Brain microvascular endothelial cell (primary cell): ENCODE measurements around the gene BMPR1A.
"Not testable (repeated sequence)": the region's sequence is repeated elsewhere in the genome, so short reads cannot be mapped to it uniquely, and the experiment has no call there.

Experiments
- DNase-seq: peaks from one replicate; pipeline ENCODE4 v3.0.0-alpha.2; 2020
- H3K27ac ChIP-seq: fragments of 250-450 bp; sonication (Bioruptor Pico); 2 replicates; pipeline ENCODE4 v1.5.1; 2020; ENCODE audit warnings: mild to moderate bottlenecking, moderate library complexity
- H3K27me3 ChIP-seq: fragments of 250-450 bp; sonication (Bioruptor Pico); replicated peaks from 2 replicates; pipeline ENCODE4 v1.5.1; 2020; ENCODE audit warnings: mild to moderate bottlenecking
- H3K36me3 ChIP-seq: fragments of 250-450 bp; sonication (Bioruptor Pico); replicated peaks from 2 replicates; pipeline ENCODE4 v1.5.1; 2020; ENCODE audit warnings: mild to moderate bottlenecking
- H3K4me3 ChIP-seq: 2 replicates; pipeline ENCODE4 v1.5.1; 2011; ENCODE audit warnings: low read depth, mild to moderate bottlenecking, control low read depth, low read length, moderate library complexity
- in situ Hi-C: cut with HindIII; loops from 2 replicates; pipeline ENCODE4 v1.10.0; 2017; ENCODE audit warnings: low sequenced_read_pairs, low pct_ligation_motif_present
- TF ChIP-seq, protein P1 (sequence below): IDR thresholded peaks from 2 replicates; pipeline ENCODE4 v1.5.1; 2011; ENCODE audit warnings: low read depth, mild to moderate bottlenecking, moderate library complexity, low read length, control low read depth, inconsistent platforms; ENCODE audit errors: missing control alignments

BMPR1A gene

DNA sequence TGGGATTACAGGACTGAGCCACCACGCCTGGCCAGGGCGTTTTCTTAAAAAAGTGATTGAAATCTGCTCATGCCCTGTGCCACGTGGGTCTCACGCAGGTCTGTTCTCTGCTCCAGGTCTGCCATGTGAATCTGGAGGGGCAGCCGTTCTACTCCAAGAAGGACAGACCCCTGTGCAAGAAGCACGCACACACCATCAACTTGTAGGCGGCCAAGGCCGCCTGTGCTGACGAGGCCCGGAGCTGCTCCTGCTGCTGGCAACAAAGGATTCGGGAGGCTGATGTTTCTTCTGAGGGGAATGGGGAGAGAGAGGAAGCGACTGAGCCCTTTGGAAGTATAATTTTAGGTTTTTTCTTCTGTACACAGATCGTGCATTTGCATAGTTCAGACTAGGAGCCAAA is 23.6 kb upstream of the BMPR1A start:
- TF ChIP-seq, protein P1, sequence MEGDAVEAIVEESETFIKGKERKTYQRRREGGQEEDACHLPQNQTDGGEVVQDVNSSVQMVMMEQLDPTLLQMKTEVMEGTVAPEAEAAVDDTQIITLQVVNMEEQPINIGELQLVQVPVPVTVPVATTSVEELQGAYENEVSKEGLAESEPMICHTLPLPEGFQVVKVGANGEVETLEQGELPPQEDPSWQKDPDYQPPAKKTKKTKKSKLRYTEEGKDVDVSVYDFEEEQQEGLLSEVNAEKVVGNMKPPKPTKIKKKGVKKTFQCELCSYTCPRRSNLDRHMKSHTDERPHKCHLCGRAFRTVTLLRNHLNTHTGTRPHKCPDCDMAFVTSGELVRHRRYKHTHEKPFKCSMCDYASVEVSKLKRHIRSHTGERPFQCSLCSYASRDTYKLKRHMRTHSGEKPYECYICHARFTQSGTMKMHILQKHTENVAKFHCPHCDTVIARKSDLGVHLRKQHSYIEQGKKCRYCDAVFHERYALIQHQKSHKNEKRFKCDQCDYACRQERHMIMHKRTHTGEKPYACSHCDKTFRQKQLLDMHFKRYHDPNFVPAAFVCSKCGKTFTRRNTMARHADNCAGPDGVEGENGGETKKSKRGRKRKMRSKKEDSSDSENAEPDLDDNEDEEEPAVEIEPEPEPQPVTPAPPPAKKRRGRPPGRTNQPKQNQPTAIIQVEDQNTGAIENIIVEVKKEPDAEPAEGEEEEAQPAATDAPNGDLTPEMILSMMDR = no peak
- Histone ChIP-seq H3K4me3 (no peak overlapping the region), H3K27me3 (no peaks in the 10 kb centered on the region), H3K36me3 (no peaks in the 10 kb centered on the region), H3K27ac (no peak overlapping the region)
- in situ Hi-C loops = no loop called here
- no peak for DNase-seq

DNA sequence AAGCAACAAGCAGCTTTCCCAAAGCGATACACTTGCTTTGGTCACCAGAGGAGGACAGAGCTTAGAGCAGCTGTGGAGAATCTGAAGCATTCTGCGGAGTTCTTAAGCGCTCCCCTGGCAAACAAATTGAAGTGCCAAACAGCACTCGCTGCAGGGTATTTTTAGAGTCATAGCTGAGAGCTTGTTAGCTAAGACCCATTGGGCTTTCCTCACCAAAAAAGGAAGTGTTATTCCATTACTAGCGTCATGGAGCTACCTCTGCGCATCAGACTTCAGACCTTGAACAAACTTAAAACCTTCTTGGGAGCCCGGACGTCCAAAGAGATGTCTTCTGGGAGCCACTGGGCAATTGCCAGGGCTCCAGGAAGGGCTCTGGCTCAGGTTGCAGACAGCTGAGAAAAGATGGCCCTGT is 23.2 kb upstream of the BMPR1A start:
- in situ Hi-C loops = no loop called here
- Histone ChIP-seq H3K4me3 (no peak overlapping the region), H3K27me3 (no peaks in the 10 kb centered on the region), H3K27ac (no peak overlapping the region), H3K36me3 (no peaks in the 10 kb centered on the region)
- no peak for DNase-seq
- TF ChIP-seq, protein P1 = no peak

DNA sequence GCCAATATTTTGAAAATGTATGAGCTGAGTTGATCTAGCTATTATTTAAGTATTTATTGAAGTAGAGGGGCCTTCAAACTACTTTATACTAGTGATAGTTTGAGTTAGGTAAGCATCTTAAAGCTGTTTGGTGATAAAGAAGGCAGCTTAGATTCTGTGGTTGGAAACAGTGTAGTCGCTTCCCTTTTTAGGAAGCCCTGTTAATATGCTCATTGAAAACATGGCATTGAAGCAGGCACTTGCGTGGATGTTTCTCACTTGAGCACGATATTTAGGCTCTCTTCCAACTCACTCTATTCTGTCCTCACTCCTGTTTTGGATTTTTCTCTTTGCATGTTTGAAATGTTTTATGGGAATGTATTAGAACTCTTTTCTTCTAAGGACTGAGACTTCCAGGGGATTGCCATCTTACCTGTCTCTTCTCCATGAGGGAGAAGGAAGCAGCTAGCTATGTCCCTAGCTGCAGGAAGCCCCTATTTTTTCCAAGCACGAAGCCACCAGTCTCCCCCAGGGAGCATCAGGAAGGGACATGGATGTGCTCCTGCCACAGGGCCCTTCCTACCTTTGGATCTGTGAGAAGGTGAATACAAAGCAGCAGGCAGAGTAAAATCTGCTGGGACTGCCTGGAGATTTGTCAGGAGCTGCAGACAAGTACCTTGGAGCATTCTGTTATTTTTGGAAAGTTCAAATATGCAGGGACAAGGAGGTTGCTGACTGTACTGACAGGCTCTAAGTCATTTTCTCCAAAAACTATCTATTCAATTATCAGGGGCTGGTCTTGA is 22.0 kb upstream of the BMPR1A start:
- TF ChIP-seq, protein P1 = no peak
- Histone ChIP-seq H3K4me3 (no peak overlapping the region), H3K27me3 (no peaks in the 10 kb centered on the region), H3K36me3 (no peaks in the 10 kb centered on the region), H3K27ac (no peak overlapping the region)
- in situ Hi-C loops = no loop called here
- no peak for DNase-seq

DNA sequence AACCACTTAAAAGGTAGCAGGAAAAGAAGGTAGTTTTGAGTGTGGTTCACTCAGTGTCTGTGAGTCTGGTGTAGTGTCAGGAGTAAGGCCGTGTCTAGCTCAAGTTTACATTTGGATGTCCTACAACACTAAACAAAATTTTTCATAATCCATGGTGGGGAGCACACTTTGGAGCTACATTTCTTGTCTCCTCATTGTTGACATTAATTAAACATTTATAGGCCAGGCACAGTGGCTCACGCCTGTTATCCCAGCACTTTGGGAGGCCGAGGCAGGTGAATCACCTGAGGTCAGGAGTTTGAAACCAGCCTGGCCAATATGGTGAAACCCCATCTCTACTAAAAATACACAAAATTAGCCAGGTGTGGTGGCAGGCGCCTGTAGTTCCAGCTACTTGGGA is 21.1 kb upstream of the BMPR1A start:
- H3K36me3 ChIP-seq, H3K27ac ChIP-seq, H3K27me3 ChIP-seq, DNase-seq, H3K4me3 ChIP-seq, in situ Hi-C loops: not testable (repeated sequence)

DNA sequence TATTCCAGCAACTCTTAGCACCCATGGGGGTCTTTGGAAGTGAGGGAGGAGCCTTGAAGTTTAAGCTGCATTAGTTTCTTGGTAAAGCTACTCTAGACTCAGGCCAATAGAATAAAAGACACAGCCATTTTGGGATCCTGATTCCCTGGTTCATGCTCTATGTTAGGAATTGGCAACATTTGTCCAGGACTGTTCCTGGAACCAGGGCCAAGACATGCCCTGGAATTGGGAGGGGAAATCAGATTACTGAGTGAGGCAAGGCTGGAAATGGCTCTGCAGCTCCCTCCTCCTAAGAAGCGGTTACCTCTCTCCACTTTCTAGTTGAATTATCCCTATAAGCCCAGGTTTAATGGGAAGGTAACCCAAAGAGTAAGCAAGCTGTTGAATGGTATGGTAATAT is 14.2 kb upstream of the BMPR1A start:
- Histone ChIP-seq H3K27ac (no peak overlapping the region), H3K4me3 (no peak overlapping the region), H3K36me3 (no peaks in the 10 kb centered on the region), H3K27me3 (no peaks in the 10 kb centered on the region)
- in situ Hi-C loops = no loop called here
- no peak for DNase-seq
- TF ChIP-seq, protein P1 = no peak

DNA sequence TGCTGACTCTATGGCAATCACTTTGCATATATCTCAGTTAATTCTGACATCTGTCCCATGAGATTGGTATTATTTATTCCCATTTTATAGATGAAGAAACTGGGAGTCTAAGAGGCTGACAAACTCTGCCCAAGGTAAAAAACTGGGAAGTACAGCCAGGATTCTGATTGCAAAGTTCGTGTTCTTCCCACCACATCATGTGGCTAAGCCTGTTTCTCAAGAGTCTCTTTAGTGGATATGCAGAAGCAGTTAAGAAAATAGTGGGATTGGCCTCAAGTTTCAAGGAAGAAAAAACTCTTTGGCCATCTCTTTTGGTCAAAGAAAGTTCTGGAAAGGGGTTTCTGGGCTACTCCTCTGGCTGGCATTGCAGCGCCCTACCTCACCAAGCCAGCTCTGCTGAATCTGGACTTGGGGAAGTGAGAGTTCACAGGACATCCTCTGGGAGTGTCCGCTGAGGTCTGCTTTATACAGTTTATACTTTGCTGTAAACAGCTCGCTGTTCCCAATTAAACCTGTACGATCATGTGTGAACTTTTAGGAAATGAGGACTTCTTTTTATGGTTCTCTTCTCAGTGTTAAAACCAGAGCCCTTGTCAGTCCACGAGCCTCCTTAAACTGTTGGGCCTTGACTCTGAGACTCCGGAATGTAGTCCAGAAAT is 12.2 kb upstream of the BMPR1A start:
- no peak for DNase-seq
- no peaks in the 10 kb centered on the region for H3K36me3 ChIP-seq
- TF ChIP-seq, protein P1 = no peak
- no peaks in the 10 kb centered on the region for H3K27me3 ChIP-seq
- no peak overlapping the region for H3K27ac ChIP-seq
- in situ Hi-C loops = no loop called here
- no peak overlapping the region for H3K4me3 ChIP-seq
